ENCODE results near the gene CYB5D1.

Gene CYB5D1

DNA sequence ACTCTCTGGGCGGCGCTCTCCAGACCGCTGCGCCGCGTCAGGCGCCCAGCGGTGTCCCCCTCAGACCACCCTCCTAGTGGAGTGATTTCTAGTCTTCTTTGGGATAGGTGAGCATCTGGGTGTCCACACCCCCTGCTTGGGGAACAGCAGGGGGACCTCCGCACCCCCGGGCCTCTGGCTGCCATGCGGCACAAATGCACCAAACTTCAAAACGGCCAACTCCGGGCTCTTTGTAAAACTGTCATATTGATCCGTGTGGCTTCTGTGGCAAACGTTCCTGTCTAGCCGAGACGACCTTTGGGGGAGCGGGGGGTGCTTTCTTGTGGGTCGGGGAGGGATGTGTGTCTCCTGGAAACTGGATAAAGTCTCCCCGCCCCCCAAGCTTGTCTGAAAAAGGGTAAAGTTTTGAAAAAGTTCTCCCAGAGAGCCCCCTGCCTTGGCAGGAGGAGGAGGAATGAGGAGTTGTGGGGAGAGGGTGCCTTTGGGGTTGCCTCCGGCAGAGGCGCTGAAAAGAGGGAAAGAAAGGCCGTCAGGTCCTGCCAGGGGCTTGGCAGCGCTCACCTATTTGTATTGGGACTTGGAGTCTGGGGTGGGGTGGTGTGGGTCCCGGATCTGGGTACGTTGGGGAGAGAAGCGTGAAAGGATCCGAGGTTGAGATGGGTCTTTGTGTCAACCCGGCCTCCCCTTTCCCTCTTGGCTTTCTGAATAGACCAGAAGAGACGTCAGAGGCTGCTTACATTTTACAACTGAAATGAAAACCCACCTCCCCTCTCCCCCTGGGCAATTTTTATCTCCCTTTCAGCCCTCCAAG is 28.6 kb downstream of the CYB5D1 start:
- DNase-seq, result no peak

DNA sequence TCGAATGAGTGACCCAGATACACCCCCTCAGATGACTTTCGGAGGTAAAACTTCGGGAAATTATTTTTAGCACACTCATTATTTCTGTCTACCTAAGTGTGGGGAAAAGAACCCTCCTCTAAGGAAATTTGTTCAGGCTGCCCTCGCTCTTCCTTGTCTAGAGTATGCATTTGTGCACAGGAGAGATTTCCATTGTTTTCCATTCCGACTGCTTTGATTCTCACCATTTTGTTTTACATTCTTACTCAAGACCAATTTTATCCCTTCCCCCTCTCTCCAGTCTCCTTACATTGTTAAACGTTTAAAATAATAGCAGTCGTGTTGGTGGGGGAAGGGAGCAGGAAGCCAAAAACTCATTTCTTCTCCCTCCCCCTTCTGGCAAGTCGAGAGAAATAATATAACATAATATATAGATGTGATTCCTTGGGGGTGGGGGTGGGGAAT is 29.3 kb downstream of the CYB5D1 start:
- no peak for DNase-seq

DNA sequence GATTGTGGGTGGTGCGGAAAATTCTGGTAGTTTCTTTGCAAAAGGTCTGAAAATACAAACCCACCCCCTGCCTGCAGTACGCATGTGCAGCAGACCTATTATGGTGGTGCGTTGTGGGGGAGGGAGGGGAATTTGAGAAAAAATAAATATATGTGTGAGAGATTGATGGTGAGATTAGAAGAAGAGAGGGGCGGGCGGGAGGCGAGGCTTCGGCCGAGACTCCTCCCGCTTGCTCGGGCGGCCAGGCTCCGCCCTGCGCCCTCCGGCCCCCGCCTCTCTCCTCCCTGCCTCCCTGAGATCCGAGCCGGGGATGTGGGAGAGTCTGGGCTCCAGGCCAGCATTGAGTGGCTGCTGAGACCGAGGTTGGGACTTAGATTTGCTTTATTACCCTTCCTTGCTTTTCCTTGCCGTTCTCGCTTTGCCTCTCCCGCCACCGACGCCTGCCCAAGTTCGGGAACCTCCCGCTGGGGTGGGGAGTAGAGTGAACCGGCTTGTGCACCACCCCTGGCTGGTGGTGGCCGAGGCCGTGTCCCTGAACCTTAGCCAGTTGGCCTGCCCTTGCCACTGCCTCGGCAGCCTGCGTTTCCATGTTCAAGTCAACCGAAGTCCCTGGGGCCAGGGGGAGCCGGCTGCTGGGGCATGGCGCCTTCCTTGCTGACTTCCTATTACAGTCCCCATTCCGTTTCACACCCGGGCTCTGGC is 29.8 kb downstream of the CYB5D1 start:
- DNase-seq, result peak; percentile 82 to 90

DNA sequence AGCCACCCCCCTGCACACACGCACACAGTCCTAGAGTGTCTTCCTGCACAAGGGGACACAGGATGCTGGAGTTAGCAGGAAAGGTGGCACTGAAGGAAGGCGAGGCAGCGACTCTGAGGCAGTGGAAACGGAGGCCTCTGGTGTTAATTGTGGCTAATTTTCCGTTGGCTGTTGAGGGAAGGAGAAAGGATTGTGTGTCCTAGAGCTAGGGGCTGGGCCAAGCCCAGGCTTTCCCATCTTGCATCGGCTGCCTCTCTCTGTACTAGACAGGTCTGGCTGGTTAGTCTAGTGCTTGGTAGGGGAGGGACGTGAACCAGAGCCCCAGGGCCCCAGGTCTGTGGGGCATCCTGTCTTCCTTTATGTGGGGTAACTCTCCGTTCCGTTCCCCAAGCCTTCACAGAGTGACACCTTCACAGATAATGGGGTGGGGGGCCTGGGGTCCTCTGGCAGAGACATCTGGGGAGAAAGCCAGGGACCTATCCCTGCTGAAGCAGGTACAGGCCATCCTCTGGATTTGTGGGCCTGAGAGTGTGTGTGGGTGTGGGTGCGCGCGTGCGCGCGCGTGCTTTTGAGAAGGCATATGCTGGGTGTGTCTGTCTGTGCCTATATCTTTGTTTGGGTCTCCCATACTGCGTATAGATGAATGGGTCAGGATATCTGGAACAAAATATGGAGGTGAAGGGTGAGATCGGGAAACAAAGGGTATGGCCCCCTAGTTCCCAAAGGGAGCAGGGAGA is 30.5 kb downstream of the CYB5D1 start, which contains the start of gene CHD3:
Gene CHD3 (plus strand): TSS at position 606 of the 737 bp plus-strand sequence. CDS start 212 bp downstream, outside the sequence.
- no peak for DNase-seq

DNA sequence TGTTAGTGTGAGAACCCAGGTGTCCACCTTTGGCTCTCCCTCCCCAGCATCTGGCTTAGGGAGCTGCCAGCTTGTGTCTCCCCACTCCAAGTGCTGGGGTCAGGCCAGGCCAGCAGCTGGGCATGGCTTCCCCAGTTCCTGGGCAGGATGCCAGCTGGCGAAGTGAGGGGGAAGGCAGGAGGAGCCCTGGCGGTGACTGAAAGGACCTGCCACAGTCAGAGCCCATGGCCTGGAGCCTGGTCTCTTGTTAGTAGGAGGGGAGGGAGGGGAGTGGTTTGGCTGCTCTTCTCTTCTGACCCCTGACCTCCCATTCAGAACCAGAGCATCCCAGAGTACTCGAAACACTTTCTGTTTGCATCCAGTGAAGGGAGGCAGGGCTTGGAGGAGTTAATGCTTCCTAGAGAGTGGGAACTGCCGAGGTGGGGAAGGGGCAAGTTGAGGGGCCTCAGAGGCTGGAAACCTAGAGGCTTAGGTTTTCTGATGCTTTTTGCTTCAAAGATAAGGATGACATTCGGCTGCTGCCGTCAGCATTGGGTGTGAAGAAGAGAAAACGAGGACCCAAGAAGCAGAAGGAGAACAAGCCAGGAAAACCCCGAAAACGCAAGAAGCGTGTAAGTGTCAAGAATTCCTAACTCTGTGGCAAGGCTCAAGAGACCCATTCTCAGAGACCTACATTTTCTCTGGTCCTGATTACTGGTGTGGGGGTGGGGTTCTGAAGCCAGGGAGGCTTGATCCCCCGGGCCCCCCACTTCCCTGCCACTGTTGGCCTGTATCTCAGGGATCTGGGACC is 31.6 kb downstream of the CYB5D1 start:
- DNase-seq, result peak; percentile 95 to 96

DNA sequence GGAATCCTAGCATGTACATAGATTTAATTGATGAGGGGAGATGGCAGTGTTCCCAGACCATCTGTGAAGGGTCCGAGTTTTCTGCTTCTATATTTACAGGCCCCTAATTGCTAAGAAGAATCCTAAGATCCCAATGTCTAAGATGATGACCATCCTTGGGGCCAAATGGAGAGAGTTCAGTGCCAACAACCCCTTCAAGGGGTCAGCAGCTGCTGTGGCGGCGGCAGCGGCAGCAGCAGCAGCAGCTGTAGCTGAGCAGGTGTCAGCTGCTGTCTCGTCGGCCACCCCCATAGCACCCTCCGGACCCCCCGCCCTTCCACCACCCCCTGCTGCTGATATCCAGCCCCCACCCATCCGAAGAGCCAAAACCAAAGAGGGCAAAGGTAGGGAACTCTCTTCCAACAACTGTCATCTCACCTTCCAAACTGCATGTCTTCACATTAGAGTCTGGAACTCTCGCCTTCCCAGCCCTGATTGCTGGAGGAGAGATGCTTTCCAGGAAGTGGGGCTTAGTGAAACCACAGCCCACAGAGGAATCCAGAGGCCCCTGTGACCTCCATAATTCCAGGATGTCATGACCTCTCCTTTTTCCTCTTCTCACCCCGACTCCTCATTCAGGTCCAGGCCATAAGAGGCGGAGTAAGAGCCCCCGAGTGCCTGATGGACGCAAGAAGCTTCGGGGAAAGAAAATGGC is 35.5 kb downstream of the CYB5D1 start:
- DNase-seq, result no peak

DNA sequence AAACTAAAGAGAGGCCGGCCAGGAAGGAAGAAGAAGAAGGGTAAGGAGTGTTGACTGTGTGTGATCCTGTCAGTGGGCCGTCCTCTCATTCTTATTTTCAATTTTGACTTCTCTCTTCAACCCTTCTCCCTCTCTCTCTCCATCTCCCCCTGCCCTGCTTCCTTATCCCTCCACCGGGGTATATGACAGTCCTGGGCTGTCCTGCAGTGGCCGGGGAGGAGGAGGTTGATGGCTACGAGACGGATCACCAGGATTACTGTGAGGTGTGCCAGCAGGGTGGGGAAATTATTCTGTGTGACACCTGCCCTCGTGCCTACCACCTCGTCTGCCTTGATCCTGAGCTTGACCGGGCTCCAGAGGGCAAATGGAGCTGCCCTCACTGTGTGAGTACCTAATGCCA is 36.4 kb downstream of the CYB5D1 start:
- DNase-seq, result no peak

DNA sequence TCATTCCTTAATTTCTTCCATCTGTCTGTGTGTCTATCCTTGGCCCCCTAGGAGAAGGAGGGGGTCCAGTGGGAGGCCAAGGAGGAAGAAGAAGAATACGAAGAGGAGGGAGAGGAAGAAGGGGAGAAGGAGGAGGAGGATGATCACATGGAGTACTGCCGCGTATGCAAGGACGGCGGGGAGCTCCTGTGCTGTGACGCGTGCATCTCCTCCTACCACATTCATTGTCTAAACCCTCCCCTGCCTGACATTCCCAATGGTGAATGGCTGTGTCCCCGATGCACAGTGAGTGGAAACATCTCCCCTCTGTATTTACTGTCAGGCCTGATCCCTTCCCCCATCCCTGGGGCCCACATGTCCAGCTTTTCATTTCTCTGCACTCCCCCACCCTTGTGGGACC is 37.1 kb downstream of the CYB5D1 start:
- no peak for DNase-seq

DNA sequence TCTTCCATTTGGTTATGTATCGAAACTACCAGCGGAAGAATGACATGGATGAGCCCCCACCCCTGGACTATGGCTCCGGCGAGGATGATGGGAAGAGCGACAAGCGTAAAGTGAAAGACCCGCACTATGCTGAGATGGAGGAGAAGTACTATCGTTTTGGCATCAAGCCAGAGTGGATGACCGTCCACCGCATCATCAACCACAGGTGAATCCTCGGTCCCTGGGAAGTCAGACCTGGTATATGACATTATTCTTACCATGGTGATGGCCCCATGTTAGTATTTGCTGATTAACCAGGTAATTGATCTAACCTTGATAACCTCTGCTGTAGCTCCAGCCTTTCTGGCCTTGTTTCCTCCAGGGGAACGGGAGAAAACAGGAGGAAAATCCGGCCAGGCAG is 39.3 kb downstream of the CYB5D1 start:
- DNase-seq, result no peak

DNA sequence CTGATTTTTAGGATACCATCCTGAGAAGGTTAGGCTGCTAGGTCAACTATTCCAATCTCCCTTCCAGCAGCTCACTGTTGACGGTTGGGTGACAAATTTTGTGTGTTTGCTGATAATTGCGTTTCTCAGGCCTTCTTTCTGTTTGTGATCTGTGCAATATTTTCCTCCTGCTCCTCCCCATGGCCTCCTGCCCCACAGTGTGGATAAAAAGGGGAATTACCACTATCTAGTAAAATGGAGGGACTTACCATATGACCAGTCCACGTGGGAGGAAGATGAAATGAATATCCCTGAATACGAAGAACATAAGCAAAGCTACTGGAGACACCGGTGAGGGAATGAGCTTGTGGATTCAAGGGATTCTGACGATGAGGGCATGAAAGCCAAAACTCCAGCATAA is 40.0 kb downstream of the CYB5D1 start:
- DNase-seq, result peak; percentile 20 to 82

DNA sequence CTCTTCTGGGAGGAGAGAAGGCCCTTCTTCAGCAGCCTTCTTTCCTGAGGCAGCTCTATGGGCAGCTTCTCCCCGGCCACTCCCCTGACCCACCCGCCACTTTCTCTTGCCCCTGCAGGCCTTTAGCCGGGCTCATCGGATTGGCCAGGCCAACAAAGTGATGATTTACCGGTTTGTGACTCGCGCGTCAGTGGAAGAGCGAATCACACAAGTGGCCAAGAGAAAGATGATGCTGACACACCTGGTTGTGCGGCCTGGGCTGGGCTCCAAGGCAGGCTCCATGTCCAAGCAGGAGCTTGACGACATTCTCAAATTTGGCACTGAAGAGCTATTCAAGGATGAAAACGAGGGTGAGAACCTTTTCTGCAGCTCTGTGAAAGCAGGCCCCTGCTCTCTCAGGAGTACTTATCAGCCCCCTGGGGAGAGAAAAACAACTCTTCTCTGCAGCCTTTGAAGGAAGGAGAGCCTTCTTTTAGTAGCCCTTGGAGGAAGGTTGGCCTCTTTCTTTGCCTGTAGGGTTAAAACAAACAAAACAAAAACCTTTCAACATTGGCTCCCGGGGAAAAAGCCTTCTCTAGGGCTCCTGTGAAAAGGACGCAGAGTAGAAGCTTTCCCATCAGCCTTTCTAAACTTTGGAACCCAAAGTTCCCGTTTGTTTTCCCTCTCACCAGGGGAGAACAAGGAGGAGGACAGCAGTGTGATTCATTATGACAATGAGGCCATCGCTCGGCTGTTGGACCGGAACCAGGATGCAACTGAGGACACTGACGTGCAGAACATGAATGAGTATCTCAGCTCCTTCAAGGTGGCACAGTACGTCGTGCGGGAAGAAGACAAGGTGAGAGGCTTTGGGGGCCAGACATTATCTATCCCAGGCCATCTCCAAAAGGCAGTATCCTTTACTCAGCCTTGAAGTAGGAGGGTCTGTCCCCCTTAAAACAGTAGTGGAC is 45.6 kb downstream of the CYB5D1 start:
- DNase-seq, result no peak

DNA sequence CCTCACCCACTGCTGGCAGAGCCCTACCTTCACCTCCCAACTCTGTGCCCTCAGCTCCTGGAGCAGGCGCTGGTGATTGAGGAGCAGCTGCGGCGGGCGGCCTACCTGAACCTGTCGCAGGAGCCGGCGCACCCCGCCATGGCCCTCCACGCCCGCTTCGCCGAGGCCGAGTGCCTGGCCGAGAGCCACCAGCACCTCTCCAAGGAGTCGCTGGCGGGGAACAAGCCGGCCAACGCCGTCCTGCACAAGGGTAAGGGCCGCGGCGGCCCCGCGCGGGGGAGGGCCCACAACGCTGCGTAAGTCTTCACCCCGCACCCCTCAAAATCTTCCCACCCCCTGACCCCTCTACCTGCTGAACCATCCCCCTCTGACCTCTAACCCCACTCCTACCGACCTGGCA is 51.3 kb downstream of the CYB5D1 start:
- DNase-seq, result no peak

DNA sequence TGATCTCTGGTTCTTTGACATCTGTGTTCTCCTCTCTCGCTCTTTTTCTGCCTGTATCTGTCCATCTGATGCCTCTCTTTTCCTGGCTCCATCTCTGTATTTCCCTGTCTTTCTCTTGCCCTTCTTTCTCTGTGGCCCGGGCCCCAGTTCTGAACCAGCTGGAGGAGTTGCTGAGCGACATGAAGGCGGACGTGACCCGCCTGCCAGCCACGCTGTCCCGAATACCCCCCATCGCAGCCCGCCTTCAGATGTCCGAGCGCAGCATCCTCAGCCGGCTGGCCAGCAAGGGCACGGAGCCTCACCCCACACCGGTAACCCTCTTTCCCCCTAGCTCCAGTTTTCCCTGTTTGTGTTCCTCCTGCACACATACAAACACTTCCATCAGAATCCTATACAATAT is 52.5 kb downstream of the CYB5D1 start:
- no peak for DNase-seq

DNA sequence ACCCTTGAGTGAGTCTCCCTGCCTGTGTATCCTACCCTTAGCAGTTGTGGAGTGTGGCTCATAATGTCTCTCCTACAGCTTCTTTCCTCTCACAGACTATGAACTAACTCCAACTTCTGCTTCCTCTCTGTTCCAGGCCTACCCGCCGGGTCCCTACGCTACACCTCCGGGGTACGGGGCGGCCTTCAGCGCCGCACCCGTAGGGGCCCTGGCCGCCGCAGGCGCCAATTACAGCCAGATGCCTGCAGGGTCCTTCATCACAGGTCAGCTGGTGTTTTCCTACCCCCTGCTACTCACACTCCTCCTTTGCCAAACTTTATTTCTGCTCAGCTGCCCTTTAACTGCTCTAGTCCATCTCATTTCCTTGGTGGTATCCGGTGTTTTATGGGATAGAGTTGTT is 52.9 kb downstream of the CYB5D1 start:
- no peak for DNase-seq

DNA sequence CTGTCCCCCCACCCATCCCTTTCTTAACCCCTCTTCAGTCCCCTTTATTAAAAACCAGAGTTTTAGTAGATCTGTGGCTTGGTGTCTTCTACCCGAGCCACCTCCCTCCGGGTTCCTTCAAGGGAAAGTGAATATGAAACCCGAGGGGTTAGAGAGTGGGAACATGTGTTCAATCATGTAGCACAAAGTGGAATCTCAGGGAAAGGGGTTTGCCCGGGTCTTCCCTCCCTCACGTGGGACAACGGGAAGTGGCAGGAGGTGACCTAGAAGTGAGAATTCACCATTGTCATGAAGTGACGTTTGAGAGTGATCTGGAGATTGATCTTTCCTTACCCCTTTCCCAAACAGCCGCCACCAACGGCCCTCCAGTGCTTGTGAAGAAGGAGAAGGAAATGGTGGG is 53.3 kb downstream of the CYB5D1 start:
- no peak for DNase-seq
